Endothelial cell of umbilical vein (primary cell): ENCODE results near the gene GNG2. TPM values are rescaled to one million over a fixed set of nuclear protein-coding genes. Genes with fewer than 3 reads are reported as not detected.
A peak's percentile ranks its signal among the peaks of the same experiment; 100 is the strongest.

Experiments
- BruUV-seq: library from RNA; stranded (reverse); fragments of 400-500 nt; replicated peaks from 2 replicates; lab custom pipeline; 2021; lab: Mats Ljungman, UMichigan
- CTCF ChIA-PET: fragments of 300-600, 350-600 bp; sonication (Branson Sonifier 250); formaldehyde crosslinking; loops from one replicate; lab custom pipeline; 2021; ENCODE audit warnings: antibody characterized with exemption, inconsistent platforms; lab: Charles Lee
- POLR2A ChIA-PET: fragments of 300-600, 350-600 bp; sonication (Branson Sonifier 250); formaldehyde crosslinking; loops from one replicate; lab custom pipeline; 2021; ENCODE audit warnings: antibody characterized with exemption, inconsistent platforms; lab: Charles Lee
- DNase-seq: peaks from one replicate; pipeline ENCODE4 v3.0.0-alpha.2; 2011; ENCODE audit warnings: low read depth, low spot score
- FAIRE-seq: peaks from 2 replicates; lab custom pipeline; 2011; peaks lifted over from hg19 to GRCh38; lab: Jason Lieb, UNC
- H2AFZ ChIP-seq: 2 replicates; pipeline ENCODE4 v1.6.0; 2012; ENCODE audit warnings: low read depth, low read length, control low read depth, inconsistent platforms
- H3K27ac ChIP-seq: 2 replicates; pipeline ENCODE4 v1.5.1; 2011; ENCODE audit warnings: low read depth, mild to moderate bottlenecking, control low read depth, low read length, moderate library complexity; ENCODE audit not compliant: insufficient read depth
- H3K27me3 ChIP-seq, 2 experiments: 2 replicates each; pipeline versions ENCODE4 v1.6.0 to v1.6.1; 2011; ENCODE audit warnings: low read length in 2 of 2, mixed read lengths in 1 of 2; ENCODE audit not compliant: control insufficient read depth in 2 of 2, insufficient read depth in 2 of 2
- H3K36me3 ChIP-seq, 2 experiments: 2 replicates in 1 of 2; 3 replicates in 1 of 2; pipeline ENCODE4 v1.5.1; 2011; ENCODE audit warnings: low read length in 2 of 2, mild to moderate bottlenecking in 1 of 2, moderate library complexity in 1 of 2; ENCODE audit not compliant: control insufficient read depth in 2 of 2, insufficient read depth in 2 of 2; ENCODE audit errors: extremely low read depth in 1 of 2
- H3K4me1 ChIP-seq: 3 replicates; pipeline ENCODE4 v1.5.1; 2011; ENCODE audit warnings: mild to moderate bottlenecking, low read length; ENCODE audit not compliant: control insufficient read depth, insufficient read depth; ENCODE audit errors: extremely low read depth
- H3K4me2 ChIP-seq: 2 replicates; pipeline ENCODE4 v1.6.1; 2011; ENCODE audit warnings: low read length, control low read depth, mixed read lengths; ENCODE audit not compliant: insufficient read depth
- H3K4me3 ChIP-seq, 3 experiments: fragments of 200-600 bp in 1 of 3; sonication (generic), shearing (Covaris generic) in 1 of 3; replicated peaks in 1 of 3; 2 replicates each; pipeline ENCODE4 v1.5.1; 2011 to 2016; ENCODE audit warnings: control low read depth in 3 of 3, low read length in 3 of 3, mild to moderate bottlenecking in 2 of 3, inconsistent platforms in 1 of 3, low read depth in 1 of 3, moderate library complexity in 1 of 3; ENCODE audit not compliant: insufficient read depth in 1 of 3
- H3K79me2 ChIP-seq: 2 replicates; pipeline ENCODE4 v1.6.0; 2012; ENCODE audit warnings: low read length, inconsistent platforms; ENCODE audit not compliant: control insufficient read depth, insufficient read depth
- H3K9ac ChIP-seq: replicated peaks from 2 replicates; pipeline ENCODE3; 2011; ENCODE audit warnings: low read length, control low read depth; ENCODE audit not compliant: insufficient read depth; ENCODE audit errors: extremely low read depth
- H3K9me1 ChIP-seq: replicated peaks from 3 replicates; pipeline ENCODE4 v1.6.0; 2011; ENCODE audit warnings: mild to moderate bottlenecking, low read length; ENCODE audit not compliant: control insufficient read depth, insufficient read depth; ENCODE audit errors: extremely low read depth
- H3K9me3 ChIP-seq: replicated peaks from 2 replicates; pipeline ENCODE4 v1.5.1; 2012; ENCODE audit warnings: low read length, inconsistent platforms; ENCODE audit not compliant: control insufficient read depth, insufficient read depth
- H4K20me1 ChIP-seq: replicated peaks from 2 replicates; pipeline ENCODE3; 2011; ENCODE audit warnings: mild to moderate bottlenecking, low read length; ENCODE audit not compliant: control insufficient read depth, insufficient read depth; ENCODE audit errors: extremely low read depth
- FOS ChIP-seq: IDR thresholded peaks from 2 replicates; pipeline ENCODE4 v1.6.1; 2011; ENCODE audit warnings: mild to moderate bottlenecking, low read length, moderate library complexity, borderline replicate concordance; ENCODE audit not compliant: insufficient read depth
- JUN ChIP-seq: IDR thresholded peaks from 2 replicates; pipeline ENCODE4 v1.6.1; 2011; ENCODE audit warnings: borderline replicate concordance, low read depth; ENCODE audit not compliant: insufficient read length, insufficient read depth
- MAX ChIP-seq: IDR thresholded peaks from 2 replicates; pipeline ENCODE4 v1.6.1; 2011; ENCODE audit not compliant: insufficient read depth, insufficient read length
- MYC ChIP-seq: IDR thresholded peaks from one replicate; pipeline ENCODE4 v1.6.1; 2011; ENCODE audit warnings: mild to moderate bottlenecking, low read depth, low read length
- POLR2A ChIP-seq: IDR thresholded peaks from 2 replicates; pipeline ENCODE4 v1.6.1; 2012; ENCODE audit warnings: low read depth, mild to moderate bottlenecking, control low read depth, low read length
- dilution Hi-C: fragments of 300-500 bp; cut with MboI; formaldehyde crosslinking; loops from one replicate; pipeline ENCODE4 v1.15.0; 2019; ENCODE audit warnings: low sequenced_read_pairs; ENCODE audit not compliant: extremely low pct_ligation_motif_present
- intact Hi-C: fragments of 100-400 bp; cut with micrococcal nuclease; formaldehyde crosslinking; loops from one replicate; pipeline ENCODE4 v1.10.0; 2022
- polyA plus RNA-seq, 4 experiments: library from polyadenylated mRNA; depleted of rRNA in 3 of 4; stranded (reverse) in 3 of 4; unstranded in 1 of 4; fragments of >200 nt; gene quantifications; 2 replicates each; pipeline versions ENCODE4 v1.2.1 to v1.2.3, GENCODE V29; 2011 to 2012; ENCODE audit warnings: missing spikeins in 1 of 4
- total RNA-seq: library from RNA; stranded (reverse); gene quantifications from 2 replicates; pipeline ENCODE4 v1.2.3, GENCODE V29; 2021

GNG2 gene
- total and polyA plus RNA-seq, 2 donors (not counting 3 experiments of a cell fraction or from before 2014, with no cell fraction given): not detected

- Histone ChIP-seq H3K27me3 (peaks cover 0 to 6% of the 10 kb centered on the region in 2 experiments), H3K27ac (no peak overlapping the region), H3K4me1 (peaks cover 13% of the 10 kb centered on the region), H3K79me2 (no peaks in the 10 kb centered on the region), H3K9ac (no peak overlapping the region), H3K4me3 (no peak overlapping the region), H3K4me2 (no peak overlapping the region), H4K20me1 (no peaks in the 10 kb centered on the region), H3K9me3 (no peaks in the 10 kb centered on the region), H3K36me3 (no peaks in the 10 kb centered on the region), H3K9me1 (no peaks in the 10 kb centered on the region), H2AFZ (no peak overlapping the region)
- CTCF ChIA-PET: no interaction called here
- TF ChIP-seq FOS (no peak), MYC (no peak), MAX (no peak)
- FAIRE-seq (peak; percentile 59), DNase-seq (no peak)
- dilution Hi-C loops (no loop called here), intact Hi-C loops (loop anchor here (5.0 kb wide), 1 partner anchor 131 kb away; no protein-coding TSS in a partner anchor)
- BruUV-seq: no TSS peak
- POLR2A ChIA-PET: no interaction called here
These were observed 14.6 kb upstream of the GNG2 start for GRCh38 chr14:51845811-51846210.

- Histone ChIP-seq H3K4me1 (peaks cover 13% of the 10 kb centered on the region), H4K20me1 (no peaks in the 10 kb centered on the region), H3K4me2 (peak overlapping the region; percentile 33), H3K9me1 (no peaks in the 10 kb centered on the region), H3K27me3 (peaks cover 0 to 11% of the 10 kb centered on the region in 2 experiments), H2AFZ (peak overlapping the region; percentile 63), H3K9ac (no peak overlapping the region), H3K79me2 (no peaks in the 10 kb centered on the region), H3K4me3 (peak overlapping the region in 1 of 3 experiments; percentile 8), H3K27ac (peak overlapping the region; percentile 13), H3K36me3 (no peaks in the 10 kb centered on the region), H3K9me3 (no peaks in the 10 kb centered on the region)
- dilution Hi-C loops (no loop called here), intact Hi-C loops (loop anchor here (5.0 kb wide), 1 partner anchor 130 kb away; no protein-coding TSS in a partner anchor)
- POLR2A ChIA-PET: no interaction called here
- DNase-seq: peak; percentile 72
- CTCF ChIA-PET: interaction anchor here (0.8 kb wide), 1 partner anchor 336 kb away, joined by 3 read pairs; no protein-coding TSS in a partner anchor
- FAIRE-seq: peak; percentile 77
- BruUV-seq: no TSS peak
- no peak for TF ChIP-seq POLR2A
- TF ChIP-seq JUN: peak; percentile 23
- no peak for TF ChIP-seq MYC
These were observed 13.6 kb upstream of the GNG2 start for GRCh38 chr14:51846631-51847488.
